Liver (tissue), 9 donors: Measurements from ENCODE around the gene DIPK1C. TPM values are rescaled to one million over a fixed set of nuclear protein-coding genes. Genes with fewer than 3 reads are reported as not detected.

ENCODE experiments used
- DNase-seq: peaks from one replicate; pipeline ENCODE4 v3.0.0-alpha.2; 2017; ENCODE audit warnings: low spot score
- H3K27ac ChIP-seq, 2 donors: one replicate each; pipeline ENCODE4 v1.7.0; 2013; ENCODE audit warnings: inconsistent platforms in 2 of 2, low read length in 2 of 2, control low read depth in 1 of 2, low read depth in 1 of 2, mild to moderate bottlenecking in 1 of 2
- H3K27me3 ChIP-seq, 4 donors: one replicate each; pipeline versions ENCODE4 v1.6.1 to v1.7.0; 2013; ENCODE audit warnings: low read length in 3 of 4, inconsistent platforms in 1 of 4, mild to moderate bottlenecking in 1 of 4, moderate library complexity in 1 of 4; ENCODE audit not compliant: control insufficient read depth in 4 of 4, insufficient read depth in 4 of 4
- H3K36me3 ChIP-seq, 4 donors: one replicate each; pipeline versions ENCODE4 v1.6.1 to v1.7.0; 2013; ENCODE audit warnings: low read length in 3 of 4, mild to moderate bottlenecking in 3 of 4, low read depth in 1 of 4, moderate library complexity in 1 of 4; ENCODE audit not compliant: control insufficient read depth in 4 of 4, insufficient read depth in 3 of 4
- H3K4me1 ChIP-seq, 4 donors: one replicate each; pipeline versions ENCODE4 v1.6.1 to v1.7.0; 2013; ENCODE audit warnings: low read length in 3 of 4, mild to moderate bottlenecking in 3 of 4, moderate library complexity in 1 of 4; ENCODE audit not compliant: control insufficient read depth in 4 of 4, insufficient read depth in 4 of 4
- H3K4me3 ChIP-seq, 3 donors: one replicate each; pipeline versions ENCODE4 v1.6.1 to v1.7.0; 2013; ENCODE audit warnings: low read length in 3 of 3, control low read depth in 1 of 3, low read depth in 1 of 3, mild to moderate bottlenecking in 1 of 3
- H3K9ac ChIP-seq, 2 donors: one replicate each; pipeline ENCODE4 v1.7.0; 2013; ENCODE audit warnings: low read length in 2 of 2, mild to moderate bottlenecking in 2 of 2, moderate library complexity in 2 of 2, control low read depth in 1 of 2, low read depth in 1 of 2
- H3K9me3 ChIP-seq, 4 donors: one replicate each; pipeline versions ENCODE4 v1.6.1 to v1.7.0; 2013; ENCODE audit warnings: low read length in 3 of 4; ENCODE audit not compliant: control insufficient read depth in 4 of 4
- EGR1 ChIP-seq, 2 donors: IDR thresholded peaks; 2 replicates each; pipeline ENCODE4 v1.6.1; 2016 to 2018; ENCODE audit warnings: antibody characterized with exemption in 2 of 2, low read depth in 2 of 2
- FOXA1 ChIP-seq: IDR thresholded peaks from 2 replicates; pipeline ENCODE4 v1.6.1; 2016; ENCODE audit warnings: antibody characterized with exemption
- FOXA2 ChIP-seq: IDR thresholded peaks from 2 replicates; pipeline ENCODE4 v1.6.1; 2016; ENCODE audit warnings: antibody characterized with exemption
- GABPA ChIP-seq, 2 donors: IDR thresholded peaks in 1 of 2; conservative IDR thresholded peaks in 1 of 2; 2 replicates each; pipeline ENCODE4 v1.6.1; 2016; ENCODE audit warnings: antibody characterized with exemption in 2 of 2, mild to moderate bottlenecking in 1 of 2, moderate library complexity in 1 of 2
- HNF4A ChIP-seq, 2 donors: conservative IDR thresholded peaks; 2 replicates each; pipeline ENCODE4 v1.6.1; 2016; ENCODE audit warnings: antibody characterized with exemption in 2 of 2, mild to moderate bottlenecking in 2 of 2
- HNF4G ChIP-seq: IDR thresholded peaks from 2 replicates; pipeline ENCODE4 v1.6.1; 2016; ENCODE audit warnings: antibody characterized with exemption
- JUND ChIP-seq, 2 donors: IDR thresholded peaks; 2 replicates each; pipeline ENCODE4 v1.6.1; 2016; ENCODE audit warnings: antibody characterized with exemption in 2 of 2
- NR2F2 ChIP-seq: IDR thresholded peaks from 2 replicates; pipeline ENCODE4 v1.6.1; 2016; ENCODE audit warnings: antibody characterized with exemption
- RAD21 ChIP-seq, 2 donors: IDR thresholded peaks; 2 replicates each; pipeline ENCODE4 v1.6.1; 2016; ENCODE audit warnings: antibody characterized with exemption in 2 of 2, mild to moderate bottlenecking in 2 of 2
- RXRA ChIP-seq, 2 donors: IDR thresholded peaks; 2 replicates each; pipeline ENCODE4 v1.6.1; 2017 to 2018; ENCODE audit warnings: antibody characterized with exemption in 2 of 2, mild to moderate bottlenecking in 1 of 2
- SP1 ChIP-seq: IDR thresholded peaks from 2 replicates; pipeline ENCODE4 v1.6.1; 2018; ENCODE audit warnings: antibody characterized with exemption, mild to moderate bottlenecking
- TAF1 ChIP-seq: conservative IDR thresholded peaks from 2 replicates; pipeline ENCODE4 v1.6.1; 2016; ENCODE audit warnings: antibody characterized with exemption, mild to moderate bottlenecking
- WGBS: extraction: QIAGEN DNeasy Blood & Tissue Kit; methylation state at CpG from one replicate; pipeline ENCODE4 v1.1.7; 2013; 5-methylcytosine and 5-hydroxymethylcytosine counted together
- polyA plus RNA-seq, 2 donors: library from polyadenylated mRNA; stranded (reverse) in 1 of 2; unstranded in 1 of 2; fragments of 200-250 nt in 1 of 2; fragments of >200 nt in 1 of 2; fragmentation: Nextera tagmentation in 1 of 2; extraction: Ambion mirVana in 1 of 2; gene quantifications; one replicate each; pipeline versions ENCODE4 v1.2.1 to v1.2.3, GENCODE V29; 2013 to 2015
- total RNA-seq, 2 donors: library from RNA; depleted of rRNA; stranded (reverse); fragments of >200 nt; gene quantifications; one replicate each; pipeline ENCODE4 v1.2.3, GENCODE V29; 2014
- TF ChIP-seq, protein P1 (sequence below): IDR thresholded peaks from 2 replicates; pipeline ENCODE4 v1.6.1; 2016; ENCODE audit warnings: antibody characterized with exemption
- TF ChIP-seq, protein P2 (sequence below): IDR thresholded peaks from 2 replicates; pipeline ENCODE4 v1.6.1; 2016; ENCODE audit warnings: antibody characterized with exemption
- TF ChIP-seq, protein P3 (sequence below): fragments of 150-350 bp; IDR thresholded peaks from 2 replicates; pipeline ENCODE4 v1.5.1; 2017; ENCODE audit warnings: improper control_type of control experiment, low read depth, low read length; ENCODE audit not compliant: missing input control
- TF ChIP-seq, protein P4 (sequence below): IDR thresholded peaks from 2 replicates; pipeline ENCODE4 v1.6.1; 2016; ENCODE audit warnings: antibody characterized with exemption, mild to moderate bottlenecking
- TF ChIP-seq, protein P5 (sequence below): IDR thresholded peaks from 2 replicates; pipeline ENCODE4 v1.6.1; 2016; ENCODE audit warnings: antibody characterized with exemption
- donor health status: healthy.
- donor health status: healthy.
- donor health status: healthy.
- donor health status: healthy.
- donor health status: healthy.

The DIPK1C gene
- total and polyA plus RNA-seq, 4 donors = 0.06 to 0.19 (median 0.08) TPM; not detected in 1

DNA sequence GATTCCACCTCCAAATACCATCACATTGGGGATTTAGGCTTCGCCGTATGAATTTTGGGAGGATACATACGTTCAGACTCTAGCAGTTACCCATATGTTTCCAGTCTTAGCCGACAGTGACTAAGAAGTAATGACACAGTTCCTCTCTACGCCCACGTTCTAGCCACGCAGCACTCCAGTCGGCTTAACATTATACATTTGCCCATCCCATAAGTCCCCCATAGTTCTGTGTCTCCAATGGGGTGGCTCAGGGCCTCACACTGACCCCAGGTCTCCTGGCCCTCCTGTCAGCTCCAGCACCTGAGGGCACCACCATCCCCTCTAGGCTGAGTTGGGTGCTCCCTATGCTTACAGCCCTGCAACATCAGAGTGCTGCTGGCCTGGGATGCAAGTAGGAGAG, 20.7 kb upstream of the DIPK1C start:
- 90% methylated on average over 8 of the region's 8 CpGs for WGBS
- H3K4me3 ChIP-seq = no peak overlapping the region
- H3K9ac ChIP-seq = no peak overlapping the region
- H3K36me3 ChIP-seq = no peaks in the 10 kb centered on the region
- H3K27ac ChIP-seq = no peak overlapping the region
- H3K9me3 ChIP-seq = no peaks in the 10 kb centered on the region
- no peaks in the 10 kb centered on the region for H3K27me3 ChIP-seq
- no peak for DNase-seq
- no peak for TF ChIP-seq HNF4A (conservative IDR thresholded peaks at IDR 0.05)
- no peak for TF ChIP-seq HNF4G
- TF ChIP-seq, protein P1, sequence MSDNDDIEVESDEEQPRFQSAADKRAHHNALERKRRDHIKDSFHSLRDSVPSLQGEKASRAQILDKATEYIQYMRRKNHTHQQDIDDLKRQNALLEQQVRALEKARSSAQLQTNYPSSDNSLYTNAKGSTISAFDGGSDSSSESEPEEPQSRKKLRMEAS = no peak
- TF ChIP-seq FOXA2 = no peak
- TF ChIP-seq JUND (IDR thresholded peaks at IDR 0.05) = no peak
- TF ChIP-seq FOXA1 = no peak
- no peak for TF ChIP-seq SP1
- no peak for TF ChIP-seq NR2F2
- H3K4me1 ChIP-seq = peaks cover 5 to 13% (median 8%) of the 10 kb centered on the region in 4 donors

DNA sequence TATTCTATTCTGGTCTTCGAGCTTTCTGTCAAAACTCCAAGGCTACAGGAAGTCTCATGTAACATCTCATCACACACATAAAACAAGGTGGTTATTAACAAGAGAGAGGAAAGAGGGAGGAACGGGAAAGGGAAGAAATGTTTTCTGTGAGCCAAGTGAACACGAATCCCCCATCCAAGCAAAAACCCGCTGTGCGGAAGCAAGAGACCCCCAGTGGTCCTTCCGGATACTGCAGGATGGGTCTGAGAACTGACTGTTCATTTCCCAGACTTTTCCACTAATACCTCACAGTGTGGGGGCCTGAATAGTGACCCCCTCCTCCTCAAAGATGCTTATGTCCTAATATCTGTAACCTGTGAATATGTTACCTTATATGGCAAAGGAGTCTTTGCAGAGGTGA, 19.0 kb upstream of the DIPK1C start:
- DNase-seq = no peak
- Histone ChIP-seq H3K9me3 (no peaks in the 10 kb centered on the region), H3K4me1 (peaks cover 5 to 13% (median 8%) of the 10 kb centered on the region in 4 donors), H3K27ac (no peak overlapping the region), H3K9ac (no peak overlapping the region), H3K36me3 (no peaks in the 10 kb centered on the region), H3K4me3 (no peak overlapping the region), H3K27me3 (no peaks in the 10 kb centered on the region)
- WGBS = 61% methylated on average over 6 of the region's 6 CpGs
- TF ChIP-seq, protein P2, sequence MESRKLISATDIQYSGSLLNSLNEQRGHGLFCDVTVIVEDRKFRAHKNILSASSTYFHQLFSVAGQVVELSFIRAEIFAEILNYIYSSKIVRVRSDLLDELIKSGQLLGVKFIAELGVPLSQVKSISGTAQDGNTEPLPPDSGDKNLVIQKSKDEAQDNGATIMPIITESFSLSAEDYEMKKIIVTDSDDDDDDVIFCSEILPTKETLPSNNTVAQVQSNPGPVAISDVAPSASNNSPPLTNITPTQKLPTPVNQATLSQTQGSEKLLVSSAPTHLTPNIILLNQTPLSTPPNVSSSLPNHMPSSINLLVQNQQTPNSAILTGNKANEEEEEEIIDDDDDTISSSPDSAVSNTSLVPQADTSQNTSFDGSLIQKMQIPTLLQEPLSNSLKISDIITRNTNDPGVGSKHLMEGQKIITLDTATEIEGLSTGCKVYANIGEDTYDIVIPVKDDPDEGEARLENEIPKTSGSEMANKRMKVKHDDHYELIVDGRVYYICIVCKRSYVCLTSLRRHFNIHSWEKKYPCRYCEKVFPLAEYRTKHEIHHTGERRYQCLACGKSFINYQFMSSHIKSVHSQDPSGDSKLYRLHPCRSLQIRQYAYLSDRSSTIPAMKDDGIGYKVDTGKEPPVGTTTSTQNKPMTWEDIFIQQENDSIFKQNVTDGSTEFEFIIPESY = no peak
- TF ChIP-seq EGR1 (IDR thresholded peaks at IDR 0.05; ENCODE audit: low read depth in 2 of 2) = no peak
- TF ChIP-seq, protein P3, sequence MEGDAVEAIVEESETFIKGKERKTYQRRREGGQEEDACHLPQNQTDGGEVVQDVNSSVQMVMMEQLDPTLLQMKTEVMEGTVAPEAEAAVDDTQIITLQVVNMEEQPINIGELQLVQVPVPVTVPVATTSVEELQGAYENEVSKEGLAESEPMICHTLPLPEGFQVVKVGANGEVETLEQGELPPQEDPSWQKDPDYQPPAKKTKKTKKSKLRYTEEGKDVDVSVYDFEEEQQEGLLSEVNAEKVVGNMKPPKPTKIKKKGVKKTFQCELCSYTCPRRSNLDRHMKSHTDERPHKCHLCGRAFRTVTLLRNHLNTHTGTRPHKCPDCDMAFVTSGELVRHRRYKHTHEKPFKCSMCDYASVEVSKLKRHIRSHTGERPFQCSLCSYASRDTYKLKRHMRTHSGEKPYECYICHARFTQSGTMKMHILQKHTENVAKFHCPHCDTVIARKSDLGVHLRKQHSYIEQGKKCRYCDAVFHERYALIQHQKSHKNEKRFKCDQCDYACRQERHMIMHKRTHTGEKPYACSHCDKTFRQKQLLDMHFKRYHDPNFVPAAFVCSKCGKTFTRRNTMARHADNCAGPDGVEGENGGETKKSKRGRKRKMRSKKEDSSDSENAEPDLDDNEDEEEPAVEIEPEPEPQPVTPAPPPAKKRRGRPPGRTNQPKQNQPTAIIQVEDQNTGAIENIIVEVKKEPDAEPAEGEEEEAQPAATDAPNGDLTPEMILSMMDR = peak; percentile 52
- TF ChIP-seq RXRA (IDR thresholded peaks at IDR 0.05) = no peak
- no peak for TF ChIP-seq NR2F2
- peak; percentile 70 to 74 for TF ChIP-seq RAD21 (IDR thresholded peaks at IDR 0.05)

DNA sequence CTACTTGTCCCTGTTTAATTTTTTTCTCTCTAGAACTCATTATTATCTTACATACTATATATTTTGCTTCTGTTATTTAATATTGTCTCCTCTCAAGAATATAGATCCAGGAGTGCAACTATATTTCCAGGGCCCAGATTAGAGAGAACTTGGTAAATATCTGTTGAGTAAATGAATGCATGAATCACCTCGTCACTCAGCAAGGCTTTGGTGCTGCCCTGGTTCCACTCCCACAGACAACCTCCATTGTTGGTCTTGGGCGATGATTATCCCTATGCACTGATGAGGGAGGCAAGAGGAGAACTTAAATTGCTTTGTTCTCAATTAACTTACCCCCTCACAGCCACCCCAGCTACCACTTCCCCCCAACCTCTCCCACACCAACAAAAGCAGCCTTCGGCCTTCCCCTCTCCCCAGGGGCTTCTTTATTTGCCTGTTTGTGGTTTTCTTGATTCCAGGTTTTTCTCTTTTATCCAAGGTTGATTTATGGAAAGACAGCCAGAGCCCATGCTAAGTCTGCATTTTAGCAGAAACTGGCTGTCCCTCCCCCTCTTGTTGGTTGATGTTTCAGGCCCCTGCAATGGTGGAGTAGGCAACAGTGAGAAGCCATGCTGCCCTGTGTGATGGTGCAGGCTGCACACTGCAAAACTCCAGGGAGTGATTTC, 17.0 kb upstream of the DIPK1C start:
- Histone ChIP-seq H3K27me3 (no peaks in the 10 kb centered on the region), H3K27ac (no peak overlapping the region), H3K4me3 (no peak overlapping the region), H3K9me3 (no peaks in the 10 kb centered on the region), H3K9ac (no peak overlapping the region), H3K36me3 (no peaks in the 10 kb centered on the region), H3K4me1 (no peaks in the 10 kb centered on the region)
- WGBS = 94% methylated on average over 3 of the region's 3 CpGs
- DNase-seq = no peak
- no peak for TF ChIP-seq TAF1
- TF ChIP-seq, protein P4, sequence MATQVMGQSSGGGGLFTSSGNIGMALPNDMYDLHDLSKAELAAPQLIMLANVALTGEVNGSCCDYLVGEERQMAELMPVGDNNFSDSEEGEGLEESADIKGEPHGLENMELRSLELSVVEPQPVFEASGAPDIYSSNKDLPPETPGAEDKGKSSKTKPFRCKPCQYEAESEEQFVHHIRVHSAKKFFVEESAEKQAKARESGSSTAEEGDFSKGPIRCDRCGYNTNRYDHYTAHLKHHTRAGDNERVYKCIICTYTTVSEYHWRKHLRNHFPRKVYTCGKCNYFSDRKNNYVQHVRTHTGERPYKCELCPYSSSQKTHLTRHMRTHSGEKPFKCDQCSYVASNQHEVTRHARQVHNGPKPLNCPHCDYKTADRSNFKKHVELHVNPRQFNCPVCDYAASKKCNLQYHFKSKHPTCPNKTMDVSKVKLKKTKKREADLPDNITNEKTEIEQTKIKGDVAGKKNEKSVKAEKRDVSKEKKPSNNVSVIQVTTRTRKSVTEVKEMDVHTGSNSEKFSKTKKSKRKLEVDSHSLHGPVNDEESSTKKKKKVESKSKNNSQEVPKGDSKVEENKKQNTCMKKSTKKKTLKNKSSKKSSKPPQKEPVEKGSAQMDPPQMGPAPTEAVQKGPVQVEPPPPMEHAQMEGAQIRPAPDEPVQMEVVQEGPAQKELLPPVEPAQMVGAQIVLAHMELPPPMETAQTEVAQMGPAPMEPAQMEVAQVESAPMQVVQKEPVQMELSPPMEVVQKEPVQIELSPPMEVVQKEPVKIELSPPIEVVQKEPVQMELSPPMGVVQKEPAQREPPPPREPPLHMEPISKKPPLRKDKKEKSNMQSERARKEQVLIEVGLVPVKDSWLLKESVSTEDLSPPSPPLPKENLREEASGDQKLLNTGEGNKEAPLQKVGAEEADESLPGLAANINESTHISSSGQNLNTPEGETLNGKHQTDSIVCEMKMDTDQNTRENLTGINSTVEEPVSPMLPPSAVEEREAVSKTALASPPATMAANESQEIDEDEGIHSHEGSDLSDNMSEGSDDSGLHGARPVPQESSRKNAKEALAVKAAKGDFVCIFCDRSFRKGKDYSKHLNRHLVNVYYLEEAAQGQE = no peak
- no peak for TF ChIP-seq GABPA (IDR thresholded peaks at IDR 0.05 in 1 of 2, conservative IDR thresholded peaks at IDR 0.05 in 1 of 2)
- TF ChIP-seq, protein P3 = no peak
- TF ChIP-seq NR2F2 = no peak
- TF ChIP-seq, protein P1 = no peak
- TF ChIP-seq SP1 = no peak
- no peak for TF ChIP-seq JUND (IDR thresholded peaks at IDR 0.05)
- TF ChIP-seq HNF4G = no peak
- TF ChIP-seq RXRA (IDR thresholded peaks at IDR 0.05) = no peak
- TF ChIP-seq, protein P5, sequence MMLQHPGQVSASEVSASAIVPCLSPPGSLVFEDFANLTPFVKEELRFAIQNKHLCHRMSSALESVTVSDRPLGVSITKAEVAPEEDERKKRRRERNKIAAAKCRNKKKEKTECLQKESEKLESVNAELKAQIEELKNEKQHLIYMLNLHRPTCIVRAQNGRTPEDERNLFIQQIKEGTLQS = no peak
- TF ChIP-seq RAD21 (IDR thresholded peaks at IDR 0.05) = no peak
